ENCODE measurements around the gene PIGT.

Gene PIGT

GRCh38 chr20:45450097-45450818, 34.3 kb downstream of the PIGT start:
- TF ChIP-seq CTCF (IDR thresholded peaks at IDR 0.05) (peak; percentile 75), ZFX (IDR thresholded peaks at IDR 0.05; ENCODE audit: borderline replicate concordance) (no peak)
- no peak overlapping the region for H3K27ac ChIP-seq

- TF ChIP-seq ZFX (IDR thresholded peaks at IDR 0.05; ENCODE audit: borderline replicate concordance) (no peak), CTCF (IDR thresholded peaks at IDR 0.05) (no peak)
- no peak overlapping the region for H3K27ac ChIP-seq
Measured at GRCh38 chr20:45452238-45452637, 36.3 kb downstream of the PIGT start.

GRCh38 chr20:45452772-45453691, 37.1 kb downstream of the PIGT start:
- TF ChIP-seq ZFX (IDR thresholded peaks at IDR 0.05; ENCODE audit: borderline replicate concordance) (no peak), CTCF (IDR thresholded peaks at IDR 0.05) (no peak)
- H3K27ac ChIP-seq: no peak overlapping the region

GRCh38 chr20:45456632-45457031, 40.7 kb downstream of the PIGT start:
- no peak overlapping the region for H3K27ac ChIP-seq
- TF ChIP-seq ZFX (IDR thresholded peaks at IDR 0.05; ENCODE audit: borderline replicate concordance): no peak
- peak; percentile 69 for TF ChIP-seq CTCF (IDR thresholded peaks at IDR 0.05)

GRCh38 chr20:45459606-45460005, 43.7 kb downstream of the PIGT start:
- H3K27ac ChIP-seq: no peak overlapping the region
- peak; percentile 30 for TF ChIP-seq CTCF (IDR thresholded peaks at IDR 0.05)
- TF ChIP-seq ZFX (IDR thresholded peaks at IDR 0.05; ENCODE audit: borderline replicate concordance): no peak

- H3K27ac ChIP-seq: no peak overlapping the region
- TF ChIP-seq CTCF (IDR thresholded peaks at IDR 0.05) (no peak), ZFX (IDR thresholded peaks at IDR 0.05; ENCODE audit: borderline replicate concordance) (no peak)
Measured at GRCh38 chr20:45461225-45461624, 45.3 kb downstream of the PIGT start.
